ENCODE measurements around the gene MEIS3.
A peak's percentile ranks its signal among the peaks of the same experiment; 100 is the strongest.
"Not testable (repeated sequence)": the region's sequence is repeated elsewhere in the genome, so short reads cannot be mapped to it uniquely, and the experiment has no call there.

Gene MEIS3

GRCh38 chr19:47381653-47382279 lies 37.6 kb downstream of the MEIS3 start:
- peak; percentile 43 for DNase-seq

- DNase-seq = no peak
These were observed 38.2 kb downstream of the MEIS3 start for GRCh38 chr19:47381121-47381520.

GRCh38 chr19:47380559-47380958 lies 38.8 kb downstream of the MEIS3 start:
- no peak for DNase-seq

- no peak for DNase-seq
These were observed 39.9 kb downstream of the MEIS3 start for GRCh38 chr19:47379381-47379938.

- DNase-seq = no peak
These were observed 41.1 kb downstream of the MEIS3 start for GRCh38 chr19:47378246-47378645.

- no peak for DNase-seq
These were observed 41.5 kb downstream of the MEIS3 start for GRCh38 chr19:47377801-47378200.

GRCh38 chr19:47377208-47377701 lies 42.1 kb downstream of the MEIS3 start:
- no peak for DNase-seq

GRCh38 chr19:47376589-47377144 lies 42.7 kb downstream of the MEIS3 start:
- DNase-seq = no peak

- DNase-seq = no peak
These were observed 43.4 kb downstream of the MEIS3 start for GRCh38 chr19:47375694-47376588.

- no peak for DNase-seq
These were observed 44.2 kb downstream of the MEIS3 start for GRCh38 chr19:47374876-47375693.

GRCh38 chr19:47373246-47374240 lies 45.8 kb downstream of the MEIS3 start:
- DNase-seq = no peak

- no peak for DNase-seq
These were observed 46.7 kb downstream of the MEIS3 start for GRCh38 chr19:47372603-47373002.

- no peak for DNase-seq
These were observed 48.1 kb downstream of the MEIS3 start for GRCh38 chr19:47371261-47371660.

GRCh38 chr19:47370045-47370611 lies 49.2 kb downstream of the MEIS3 start:
- no peak for DNase-seq

GRCh38 chr19:47365455-47365854 lies 53.9 kb downstream of the MEIS3 start:
- DNase-seq = not testable (repeated sequence)

GRCh38 chr19:47363758-47364531 lies 55.4 kb downstream of the MEIS3 start:
- DNase-seq = no peak

GRCh38 chr19:47362321-47362720 lies 57.0 kb downstream of the MEIS3 start:
- DNase-seq = no peak

- DNase-seq = no peak
These were observed 60.4 kb downstream of the MEIS3 start for GRCh38 chr19:47358936-47359335.

- no peak for DNase-seq
These were observed 61.3 kb downstream of the MEIS3 start for GRCh38 chr19:47357788-47358680.
